ENCODE measurements around the gene IL16.

The IL16 gene

GRCh38 chr15:81297147-81297572 is 100.5 kb downstream of the IL16 start:
- DNase-seq = no peak

- no peak for DNase-seq
These were observed 101.2 kb downstream of the IL16 start for GRCh38 chr15:81297603-81298575.

- DNase-seq = no peak
These were observed 101.9 kb downstream of the IL16 start for GRCh38 chr15:81298611-81299010.

GRCh38 chr15:81299156-81299555 is 102.5 kb downstream of the IL16 start:
- DNase-seq = no peak

GRCh38 chr15:81299630-81300273 is 103.1 kb downstream of the IL16 start:
- DNase-seq = no peak

- DNase-seq = no peak
These were observed 104.7 kb downstream of the IL16 start for GRCh38 chr15:81301385-81301784.

- DNase-seq = no peak
These were observed 105.2 kb downstream of the IL16 start for GRCh38 chr15:81301815-81302399.

- DNase-seq = no peak
These were observed 106.0 kb downstream of the IL16 start for GRCh38 chr15:81302701-81303109.

GRCh38 chr15:81303244-81304225 is 106.9 kb downstream of the IL16 start:
- DNase-seq = no peak

- DNase-seq = no peak
These were observed 107.5 kb downstream of the IL16 start for GRCh38 chr15:81304226-81304625.

- DNase-seq = no peak
These were observed 111.6 kb downstream of the IL16 start for GRCh38 chr15:81308260-81308659.

- no peak for DNase-seq
These were observed 113.2 kb downstream of the IL16 start for GRCh38 chr15:81309647-81310450.

GRCh38 chr15:81310480-81310879 is 113.8 kb downstream of the IL16 start:
- DNase-seq = no peak

- DNase-seq = peak; percentile 48
These were observed 115.2 kb downstream of the IL16 start for GRCh38 chr15:81311752-81312464.

- no peak for DNase-seq
These were observed 116.3 kb downstream of the IL16 start for GRCh38 chr15:81312790-81313543.

- no peak for DNase-seq
These were observed 117.0 kb downstream of the IL16 start for GRCh38 chr15:81313686-81314085.

GRCh38 chr15:81314378-81314777 is 117.7 kb downstream of the IL16 start:
- no peak for DNase-seq

- DNase-seq = no peak
These were observed 118.9 kb downstream of the IL16 start for GRCh38 chr15:81315452-81316175.

- no peak for DNase-seq
These were observed 119.6 kb downstream of the IL16 start for GRCh38 chr15:81316267-81316666.
